HepG2 (cell line): ENCODE measurements around the gene ARFGEF2. TPM values are rescaled to one million over a fixed set of nuclear protein-coding genes. Genes with fewer than 3 reads are reported as not detected.

Experiments
- AGO1 ChIP-seq: fragments of 200-400 bp; formaldehyde crosslinking; IDR thresholded peaks from 2 replicates; pipeline ENCODE4 v1.6.1; 2017; ENCODE audit warnings: mild to moderate bottlenecking, low read depth, low read length, moderate library complexity; ENCODE audit not compliant: poor library complexity, severe bottlenecking
- ATAD3A ChIP-seq: sonication (generic); formaldehyde crosslinking; IDR thresholded peaks from 2 replicates; pipeline ENCODE4 v1.4.0; 2020; ENCODE audit warnings: missing genetic modification reagents
- ATF7-NPFF ChIP-seq: sonication (generic); formaldehyde crosslinking; IDR thresholded peaks from 2 replicates; pipeline ENCODE4 v1.8.1; 2023; ENCODE audit warnings: mild to moderate bottlenecking, low read depth, missing genetic modification reagents, moderate library complexity
- ATM ChIP-seq: fragments of 450-650 bp; IDR thresholded peaks from 2 replicates; pipeline ENCODE4 v1.7.1; 2017; ENCODE audit warnings: mild to moderate bottlenecking, borderline replicate concordance
- ESRRA ChIP-seq: sonication (generic); formaldehyde crosslinking; IDR thresholded peaks from 2 replicates; pipeline ENCODE4 v1.5.1; 2020; ENCODE audit warnings: mild to moderate bottlenecking, low read depth, missing genetic modification reagents
- FLYWCH1 ChIP-seq: sonication (generic); formaldehyde crosslinking; IDR thresholded peaks from 2 replicates; pipeline ENCODE4 v1.8.1; 2023; ENCODE audit warnings: mild to moderate bottlenecking, missing genetic modification reagents
- GABPB1 ChIP-seq: IDR thresholded peaks from 2 replicates; pipeline ENCODE4 v1.6.1; 2016; ENCODE audit warnings: mild to moderate bottlenecking, missing genetic modification reagents, moderate library complexity, missing compliant biosample characterization
- HES4 ChIP-seq: sonication (generic); formaldehyde crosslinking; IDR thresholded peaks from 2 replicates; pipeline ENCODE4 v1.9.0; 2021; ENCODE audit warnings: mild to moderate bottlenecking, missing genetic modification reagents, borderline replicate concordance
- HNRNPK ChIP-seq: fragments of 200-400 bp; formaldehyde crosslinking; IDR thresholded peaks from 2 replicates; pipeline ENCODE4 v1.6.1; 2018; ENCODE audit warnings: low read length, low read depth, moderate library complexity, mild to moderate bottlenecking; ENCODE audit not compliant: poor library complexity, severe bottlenecking
- KLF6 ChIP-seq: IDR thresholded peaks from 2 replicates; pipeline ENCODE4 v1.8.0; 2016; ENCODE audit warnings: missing biosample characterization, missing genetic modification reagents
- MXD3 ChIP-seq: IDR thresholded peaks from 2 replicates; pipeline ENCODE4 v1.6.1; 2016; ENCODE audit warnings: mild to moderate bottlenecking, missing biosample characterization, missing genetic modification reagents
- NONO ChIP-seq, 2 experiments: fragments of 450-650 bp in 1 of 2; sonication (generic) in 1 of 2; formaldehyde crosslinking in 1 of 2; IDR thresholded peaks in 1 of 2; conservative IDR thresholded peaks in 1 of 2; 2 replicates each; pipeline versions ENCODE4 v1.6.1 to v1.8.0; 2017 to 2022; ENCODE audit warnings: mild to moderate bottlenecking in 1 of 2, missing genetic modification reagents in 1 of 2, moderate library complexity in 1 of 2
- SALL1 ChIP-seq: sonication (generic); formaldehyde crosslinking; IDR thresholded peaks from 2 replicates; pipeline ENCODE4 v1.8.0; 2022; ENCODE audit warnings: mild to moderate bottlenecking, missing genetic modification reagents
- SAP130 ChIP-seq: IDR thresholded peaks from 2 replicates; pipeline ENCODE4 v1.6.1; 2016; ENCODE audit warnings: low read depth
- SPEN ChIP-seq: sonication (generic); formaldehyde crosslinking; IDR thresholded peaks from 2 replicates; pipeline ENCODE4 v1.5.1; 2020; ENCODE audit warnings: low read depth, mild to moderate bottlenecking, missing genetic modification reagents
- TAF1 ChIP-seq: sonication (generic); formaldehyde crosslinking; IDR thresholded peaks from 2 replicates; pipeline ENCODE4 v1.4.0; 2020; ENCODE audit warnings: missing genetic modification reagents
- YY1 ChIP-seq: IDR thresholded peaks from 2 replicates; pipeline ENCODE4 v1.6.1; 2011; ENCODE audit warnings: low read length, low read depth, moderate library complexity, mild to moderate bottlenecking; ENCODE audit not compliant: insufficient read depth, insufficient replicate concordance
- ZBTB25 ChIP-seq: IDR thresholded peaks from 2 replicates; pipeline ENCODE4 v1.6.1; 2018; ENCODE audit warnings: missing genetic modification reagents
- ZFP1 ChIP-seq: IDR thresholded peaks from 2 replicates; pipeline ENCODE4 v1.6.1; 2016
- ZFP91 ChIP-seq: sonication (generic); formaldehyde crosslinking; IDR thresholded peaks from 2 replicates; pipeline ENCODE4 v1.9.0; 2022; ENCODE audit warnings: missing genetic modification reagents, mild to moderate bottlenecking, borderline replicate concordance
- ZNF232 ChIP-seq: sonication (generic); formaldehyde crosslinking; IDR thresholded peaks from 2 replicates; pipeline ENCODE4 v1.4.0; 2020; ENCODE audit warnings: missing genetic modification reagents, borderline replicate concordance
- ZNF274 ChIP-seq: sonication (generic); formaldehyde crosslinking; IDR thresholded peaks from 2 replicates; pipeline ENCODE4 v1.5.1; 2020; ENCODE audit warnings: mild to moderate bottlenecking, missing genetic modification reagents
- ZNF331 ChIP-seq: sonication (generic); formaldehyde crosslinking; IDR thresholded peaks from 2 replicates; pipeline ENCODE4 v1.4.0; 2020; ENCODE audit warnings: missing genetic modification reagents
- ZNF441 ChIP-seq: sonication (generic); formaldehyde crosslinking; IDR thresholded peaks from 2 replicates; pipeline ENCODE4 v1.7.0; 2021; ENCODE audit warnings: missing genetic modification reagents, borderline replicate concordance
- ZNF761 ChIP-seq: sonication (generic); formaldehyde crosslinking; conservative IDR thresholded peaks from 2 replicates; pipeline ENCODE4 v1.4.0; 2020; ENCODE audit warnings: mild to moderate bottlenecking, missing genetic modification reagents
- polyA plus RNA-seq, 8 experiments: library from polyadenylated mRNA; depleted of rRNA in 3 of 8; stranded (reverse) in 7 of 8; unstranded in 1 of 8; fragments of >200 nt; fragmentation: Illumina TruSeq in 4 of 8; extraction: Trizol in 4 of 8; gene quantifications; 2 replicates each; pipeline versions ENCODE4 v1.2.1 to v1.2.3, GENCODE V29; 2011 to 2016; ENCODE audit warnings: low read depth in 4 of 8, missing spikeins in 1 of 8, mixed read lengths in 1 of 8; ENCODE audit not compliant: insufficient read depth in 1 of 8
- total RNA-seq, 5 experiments: library from RNA; depleted of rRNA; stranded (reverse); fragments of >200 nt; fragmentation: Illumina TruSeq; extraction: Trizol; gene quantifications; 2 replicates each; pipeline ENCODE4 v1.2.3, GENCODE V29; 2016; ENCODE audit warnings: low read depth in 1 of 5
- TF ChIP-seq, protein P1 (sequence below): IDR thresholded peaks from 2 replicates; pipeline ENCODE4 v1.6.1; 2016

Gene ARFGEF2
- total and polyA plus RNA-seq, 2 of the 13 experiments (the other 11 are each of a cell fraction or from before 2014, with no cell fraction given), result 44.0 to 60.8 TPM

DNA sequence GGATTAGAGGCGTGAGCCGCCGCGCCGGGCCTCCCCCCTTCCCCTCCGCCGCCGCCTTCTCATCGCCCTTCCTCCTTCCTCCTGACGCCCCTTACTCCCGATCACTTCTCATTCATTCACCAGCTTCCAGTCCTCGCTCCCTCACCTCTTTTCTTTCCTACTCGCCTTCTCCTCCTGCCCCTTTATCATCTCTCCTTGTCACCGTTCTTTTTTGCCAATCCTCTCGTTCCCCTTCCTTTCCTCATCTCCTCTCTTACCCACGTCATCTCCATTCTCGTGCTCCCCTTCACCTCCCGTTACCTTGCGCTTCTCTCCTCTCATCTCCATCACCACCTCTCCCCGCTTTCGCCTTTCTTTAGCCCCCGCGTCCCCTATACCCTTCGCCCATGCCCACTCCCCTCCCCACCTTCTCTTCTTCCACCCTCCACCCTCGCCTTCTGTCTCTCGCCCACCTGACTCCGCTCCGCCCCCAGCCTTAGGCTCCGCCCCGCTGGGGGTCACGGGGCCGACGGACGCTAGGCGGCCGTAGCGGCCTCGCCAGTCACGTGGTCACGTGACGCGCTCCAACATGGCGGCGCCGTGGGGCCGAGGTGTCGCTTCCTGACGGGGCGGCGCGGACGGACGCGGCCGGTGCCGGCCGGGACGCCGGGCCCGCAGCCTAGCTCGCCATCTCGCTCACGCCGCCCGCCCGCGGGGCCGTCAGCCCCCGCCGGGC is at the start of gene ARFGEF2 (continued):
- peak; percentile 88; the same call in 1 of the 2 replicates for TF ChIP-seq ATM
- TF ChIP-seq HES4 (CRISPR knock-in tag), result peak; percentile 94
- peak; percentile 100 for TF ChIP-seq HNRNPK
- peak; percentile 87; the same call in 1 of the 2 replicates for TF ChIP-seq ESRRA (CRISPR knock-in tag)
- TF ChIP-seq, protein P1, sequence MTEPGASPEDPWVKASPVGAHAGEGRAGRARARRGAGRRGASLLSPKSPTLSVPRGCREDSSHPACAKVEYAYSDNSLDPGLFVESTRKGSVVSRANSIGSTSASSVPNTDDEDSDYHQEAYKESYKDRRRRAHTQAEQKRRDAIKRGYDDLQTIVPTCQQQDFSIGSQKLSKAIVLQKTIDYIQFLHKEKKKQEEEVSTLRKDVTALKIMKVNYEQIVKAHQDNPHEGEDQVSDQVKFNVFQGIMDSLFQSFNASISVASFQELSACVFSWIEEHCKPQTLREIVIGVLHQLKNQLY (CRISPR knock-in tag), result peak; percentile 97
- peak; percentile 93; the same call in 1 of the 2 replicates for TF ChIP-seq SPEN (CRISPR knock-in tag)
- peak; percentile 94; the same call in 1 of the 2 replicates for TF ChIP-seq ATF7-NPFF (CRISPR knock-in tag)
- TF ChIP-seq ZNF761 (CRISPR knock-in tag), result no peak; the same call in 1 of the 2 replicates
- TF ChIP-seq ZNF331 (CRISPR knock-in tag), result peak; percentile 91
- peak; percentile 40; the same call in 1 of the 2 replicates for TF ChIP-seq ZBTB25 (CRISPR knock-in tag)
- peak; percentile 47 for TF ChIP-seq AGO1
- peak; percentile 88 for TF ChIP-seq SALL1 (CRISPR knock-in tag)
- 0 out of 2 replicates have a peak, but pooled peaks have one; percentile 16 for TF ChIP-seq ZNF274 (CRISPR knock-in tag)
- peak; percentile 99 for TF ChIP-seq NONO (IDR thresholded peaks at IDR 0.05)
- TF ChIP-seq NONO (CRISPR knock-in tag; conservative IDR thresholded peaks at IDR 0.05), result peak; percentile 99
- TF ChIP-seq KLF6 (CRISPR knock-in tag), result peak; percentile 65; the same call in 1 of the 2 replicates
- TF ChIP-seq GABPB1, result peak; percentile 85
- peak; percentile 91 for TF ChIP-seq ZNF441
- TF ChIP-seq ZFP91 (CRISPR knock-in tag), result peak; percentile 28; the same call in 1 of the 2 replicates
- TF ChIP-seq YY1, result peak; percentile 99
- TF ChIP-seq ZFP1 (CRISPR knock-in tag), result peak; percentile 10; the same call in 1 of the 2 replicates
- peak; percentile 96 for TF ChIP-seq SAP130 (CRISPR knock-in tag)
- no peak for TF ChIP-seq ZNF232 (CRISPR knock-in tag)
- TF ChIP-seq FLYWCH1, result peak; percentile 5; the same call in 1 of the 2 replicates
- peak; percentile 93 for TF ChIP-seq TAF1 (CRISPR knock-in tag)
- TF ChIP-seq ATAD3A (CRISPR knock-in tag), result 0 out of 2 replicates have a peak, but pooled peaks have one; percentile 22
- TF ChIP-seq MXD3, result peak; percentile 86; the same call in 1 of the 2 replicates
